Neural progenitor cell (in vitro differentiated cells): ENCODE results near the gene DRAM2. TPM values are rescaled to one million over a fixed set of nuclear protein-coding genes. Genes with fewer than 3 reads are reported as not detected.

Source experiments
- DNase-seq: peaks from one replicate; pipeline ENCODE4 v3.0.0-alpha.2; 2016; ENCODE audit warnings: low spot score
- H2AFZ ChIP-seq: fragments of 200-600 bp; sonication (generic); replicated peaks from 2 replicates; pipeline ENCODE4 v1.6.1; 2016; ENCODE audit warnings: antibody characterized with exemption
- H3F3A ChIP-seq: fragments of 200-600 bp; sonication (generic); 2 replicates; pipeline ENCODE4 v1.6.1; 2016; ENCODE audit warnings: antibody characterized with exemption, low read depth
- H3K27ac ChIP-seq: fragments of 200-600 bp; sonication (generic); 2 replicates; pipeline ENCODE4 v1.5.1; 2016; ENCODE audit warnings: mild to moderate bottlenecking
- H3K27me3 ChIP-seq: fragments of 200-600 bp; sonication (generic); 2 replicates; pipeline ENCODE4 v1.6.1; 2016; ENCODE audit warnings: mild to moderate bottlenecking, moderate library complexity
- H3K36me3 ChIP-seq: fragments of 200-600 bp; sonication (generic); 2 replicates; pipeline ENCODE4 v1.5.1; 2016
- H3K4me1 ChIP-seq: fragments of 200-600 bp; sonication (generic); 2 replicates; pipeline ENCODE4 v1.6.1; 2016; ENCODE audit warnings: mixed run types
- H3K4me2 ChIP-seq: fragments of 200-600 bp; sonication (generic); 2 replicates; pipeline ENCODE4 v1.6.1; 2016
- H3K4me3 ChIP-seq: fragments of 200-600 bp; sonication (generic); 2 replicates; pipeline ENCODE4 v1.5.1; 2016
- H3K79me2 ChIP-seq: fragments of 200-600 bp; sonication (generic); 2 replicates; pipeline ENCODE4 v1.6.1; 2016; ENCODE audit warnings: low read depth
- H3K9ac ChIP-seq: fragments of 200-600 bp; sonication (generic); 2 replicates; pipeline ENCODE4 v1.6.1; 2016
- H3K9me3 ChIP-seq: fragments of 200-600 bp; sonication (generic); 2 replicates; pipeline ENCODE4 v1.5.1; 2016; ENCODE audit warnings: low read depth
- H4K20me1 ChIP-seq: fragments of 200-600 bp; sonication (generic); 2 replicates; pipeline ENCODE4 v1.6.1; 2016; ENCODE audit warnings: low read depth
- H3K27ac Mint-ChIP-seq: 3 replicates; pipeline ENCODE4 v1.8.0; 2021; ENCODE audit warnings: mixed read lengths
- H3K27me3 Mint-ChIP-seq: 2 replicates; pipeline ENCODE4 v1.8.0; 2022; ENCODE audit warnings: low read depth, mild to moderate bottlenecking, inconsistent platforms, moderate library complexity, mixed read lengths; ENCODE audit not compliant: insufficient read depth
- H3K36me3 Mint-ChIP-seq: 3 replicates; pipeline ENCODE4 v1.8.0; 2021; ENCODE audit warnings: mixed read lengths
- H3K4me1 Mint-ChIP-seq: 3 replicates; pipeline ENCODE4 v1.8.0; 2021; ENCODE audit warnings: mixed read lengths
- H3K4me3 Mint-ChIP-seq: 3 replicates; pipeline ENCODE4 v1.8.0; 2021; ENCODE audit warnings: mild to moderate bottlenecking, moderate library complexity, mixed read lengths
- H3K9me3 Mint-ChIP-seq: 3 replicates; pipeline ENCODE4 v1.8.0; 2020; ENCODE audit warnings: mixed read lengths
- CTCF ChIP-seq: fragments of 200-600 bp; sonication (generic); IDR thresholded peaks from 2 replicates; pipeline ENCODE4 v1.5.1; 2017; ENCODE audit warnings: antibody characterized with exemption, mild to moderate bottlenecking
- EZH2 ChIP-seq: fragments of 200-600 bp; sonication (generic); IDR thresholded peaks from 2 replicates; pipeline ENCODE4 v1.6.1; 2017; ENCODE audit warnings: antibody characterized with exemption, mild to moderate bottlenecking, moderate library complexity
- EZH2phosphoT487 ChIP-seq: fragments of 200-600 bp; sonication (generic); IDR thresholded peaks from 2 replicates; pipeline ENCODE4 v1.6.1; 2017; ENCODE audit warnings: antibody characterized with exemption
- total RNA-seq: library from RNA; depleted of rRNA; stranded (reverse); fragments of >200 nt; gene quantifications from 2 replicates; pipeline ENCODE4 v1.2.3, GENCODE V29; 2015; ENCODE audit warnings: low replicate concordance

Gene DRAM2
- total RNA-seq, 1 donor from 2014 or later, result 145 TPM

- Histone ChIP-seq H3K4me3 (no peak overlapping the region), H3K4me1 (no peaks in the 10 kb centered on the region), H3K79me2 (peaks cover 66% of the 10 kb centered on the region), H3F3A (no peaks in the 10 kb centered on the region), H3K36me3 (peaks cover 5% of the 10 kb centered on the region), H2AFZ (no peak overlapping the region), H3K27ac (no peak overlapping the region), H3K9ac (no peak overlapping the region), H4K20me1 (peaks cover 19% of the 10 kb centered on the region), H3K9me3 (no peaks in the 10 kb centered on the region), H3K27me3 (no peaks in the 10 kb centered on the region), H3K4me2 (no peak overlapping the region)
- Mint-ChIP-seq H3K36me3 (peaks cover 22% of the 10 kb centered on the region), H3K27ac (no peak overlapping the region), H3K27me3 (no peaks in the 10 kb centered on the region), H3K4me3 (no peak overlapping the region), H3K4me1 (no peaks in the 10 kb centered on the region), H3K9me3 (no peaks in the 10 kb centered on the region)
- no peak for TF ChIP-seq CTCF
- DNase-seq, result no peak
Measured at GRCh38 chr1:111147948-111148347, 8.1 kb upstream of the DRAM2 start.

GRCh38 chr1:111145963-111146768, 6.3 kb upstream of the DRAM2 start:
- peaks cover 15% of the 10 kb centered on the region for H3K4me1 ChIP-seq
- no peak overlapping the region for H2AFZ ChIP-seq
- no peak overlapping the region for H3K27ac Mint-ChIP-seq
- H4K20me1 ChIP-seq, result peaks cover 37% of the 10 kb centered on the region
- no peak overlapping the region for H3K4me3 ChIP-seq
- no peaks in the 10 kb centered on the region for H3K9me3 Mint-ChIP-seq
- DNase-seq, result no peak
- peaks cover 69% of the 10 kb centered on the region for H3K79me2 ChIP-seq
- H3K9me3 ChIP-seq, result no peaks in the 10 kb centered on the region
- no peaks in the 10 kb centered on the region for H3K27me3 Mint-ChIP-seq
- peaks cover 9% of the 10 kb centered on the region for H3K36me3 Mint-ChIP-seq
- H3K4me1 Mint-ChIP-seq, result peaks cover 6% of the 10 kb centered on the region
- H3F3A ChIP-seq, result no peaks in the 10 kb centered on the region
- peaks cover 5% of the 10 kb centered on the region for H3K36me3 ChIP-seq
- no peak overlapping the region for H3K4me3 Mint-ChIP-seq
- H3K27ac ChIP-seq, result no peak overlapping the region
- TF ChIP-seq EZH2phosphoT487 (no peak), CTCF (no peak), EZH2 (no peak)
- no peaks in the 10 kb centered on the region for H3K27me3 ChIP-seq
- H3K4me2 ChIP-seq, result no peak overlapping the region
- no peak overlapping the region for H3K9ac ChIP-seq

GRCh38 chr1:111145542-111145941, 5.6 kb upstream of the DRAM2 start:
- H2AFZ ChIP-seq, result no peak overlapping the region
- H3K4me1 ChIP-seq, result peaks cover 18% of the 10 kb centered on the region
- peak; percentile 6 for DNase-seq
- Mint-ChIP-seq H3K36me3 (peaks cover 9% of the 10 kb centered on the region), H3K9me3 (no peaks in the 10 kb centered on the region), H3K27me3 (no peaks in the 10 kb centered on the region), H3K4me1 (peaks cover 10% of the 10 kb centered on the region), H3K4me3 (no peak overlapping the region), H3K27ac (no peak overlapping the region)
- peaks cover 40% of the 10 kb centered on the region for H4K20me1 ChIP-seq
- H3K9me3 ChIP-seq, result no peaks in the 10 kb centered on the region
- no peak overlapping the region for H3K4me2 ChIP-seq
- no peak overlapping the region for H3K4me3 ChIP-seq
- H3K27ac ChIP-seq, result no peak overlapping the region
- no peaks in the 10 kb centered on the region for H3F3A ChIP-seq
- peaks cover 4% of the 10 kb centered on the region for H3K36me3 ChIP-seq
- H3K27me3 ChIP-seq, result no peaks in the 10 kb centered on the region
- peaks cover 75% of the 10 kb centered on the region for H3K79me2 ChIP-seq
- H3K9ac ChIP-seq, result no peak overlapping the region
- TF ChIP-seq EZH2phosphoT487 (no peak), CTCF (no peak), EZH2 (no peak)
